Stromal cell of bone marrow (primary cell): ENCODE results near the gene WNT10A.
"Not testable (repeated sequence)": the region's sequence is repeated elsewhere in the genome, so short reads cannot be mapped to it uniquely, and the experiment has no call there.

Source experiments
- DNase-seq: peaks from one replicate; pipeline ENCODE4 v3.0.0-alpha.2; 2012; ENCODE audit warnings: low read depth

Gene WNT10A

GRCh38 chr2:218893349-218894150, 12.9 kb downstream of the WNT10A start:
- DNase-seq: no peak

- no peak for DNase-seq
Observed at GRCh38 chr2:218894151-218894879, 13.7 kb downstream of the WNT10A start.

- DNase-seq: no peak
Observed at GRCh38 chr2:218894880-218895157, 14.2 kb downstream of the WNT10A start.

GRCh38 chr2:218895326-218895725, 14.7 kb downstream of the WNT10A start:
- no peak for DNase-seq

- DNase-seq: no peak
Observed at GRCh38 chr2:218895759-218896500, 15.3 kb downstream of the WNT10A start.

- no peak for DNase-seq
Observed at GRCh38 chr2:218896501-218897393, 16.1 kb downstream of the WNT10A start.

- no peak for DNase-seq
Observed at GRCh38 chr2:218897394-218898108, 16.9 kb downstream of the WNT10A start.

- DNase-seq: no peak
Observed at GRCh38 chr2:218898109-218898878, 17.6 kb downstream of the WNT10A start.

- no peak for DNase-seq
Observed at GRCh38 chr2:218899147-218899546, 18.5 kb downstream of the WNT10A start.

GRCh38 chr2:218902427-218902826, 21.8 kb downstream of the WNT10A start:
- DNase-seq: no peak

- DNase-seq: no peak
Observed at GRCh38 chr2:218904176-218904575, 23.5 kb downstream of the WNT10A start.

GRCh38 chr2:218908721-218909619, 28.3 kb downstream of the WNT10A start:
- DNase-seq: peak; percentile 63

- DNase-seq: no peak
Observed at GRCh38 chr2:218910741-218911140, 30.1 kb downstream of the WNT10A start.

GRCh38 chr2:218920504-218920903, 39.9 kb downstream of the WNT10A start:
- no peak for DNase-seq

GRCh38 chr2:218924757-218925156, 44.1 kb downstream of the WNT10A start:
- DNase-seq: no peak

GRCh38 chr2:218925434-218925833, 44.8 kb downstream of the WNT10A start:
- DNase-seq: no peak

- no peak for DNase-seq
Observed at GRCh38 chr2:218927422-218927821, 46.8 kb downstream of the WNT10A start.

GRCh38 chr2:218927876-218928275, 47.2 kb downstream of the WNT10A start:
- no peak for DNase-seq

- DNase-seq: not testable (repeated sequence)
Observed at GRCh38 chr2:218930488-218930887, 49.8 kb downstream of the WNT10A start.
